Fibroblast of lung (primary cell): Measurements from ENCODE around the gene RCOR1. TPM values are rescaled to one million over a fixed set of nuclear protein-coding genes. Genes with fewer than 3 reads are reported as not detected.

Source experiments
- DNase-seq, 2 donors: peaks; one replicate each; pipeline versions ENCODE4 v3.0.0 to v3.0.0-alpha.2; 2010; ENCODE audit warnings: low read depth in 2 of 2
- H2AFZ ChIP-seq: 2 replicates; pipeline ENCODE4 v1.5.1; 2012; ENCODE audit warnings: low read length, control low read depth, inconsistent platforms
- H3K27ac ChIP-seq: 2 replicates; pipeline ENCODE4 v1.5.1; 2011; ENCODE audit warnings: low read length, control low read depth; ENCODE audit not compliant: insufficient read depth
- H3K27me3 ChIP-seq: 2 replicates; pipeline ENCODE4 v1.5.1; 2011; ENCODE audit warnings: mild to moderate bottlenecking, low read length; ENCODE audit not compliant: control insufficient read depth, insufficient read depth
- H3K36me3 ChIP-seq: 2 replicates; pipeline ENCODE4 v1.5.1; 2011; ENCODE audit warnings: low read length; ENCODE audit not compliant: control insufficient read depth, insufficient read depth
- H3K4me1 ChIP-seq: 2 replicates; pipeline ENCODE4 v1.5.1; 2011; ENCODE audit warnings: low read length; ENCODE audit not compliant: control insufficient read depth, insufficient read depth; ENCODE audit errors: extremely low read depth
- H3K4me2 ChIP-seq: 2 replicates; pipeline ENCODE4 v1.5.1; 2011; ENCODE audit warnings: low read length, control low read depth; ENCODE audit not compliant: insufficient read depth; ENCODE audit errors: extremely low read depth
- H3K4me3 ChIP-seq, 4 experiments: fragments of 200-600 bp in 1 of 4; sonication (generic) in 1 of 4; replicated peaks in 1 of 4; 2 replicates each; pipeline ENCODE4 v1.5.1; 2011 to 2016; ENCODE audit warnings: low read length in 4 of 4, low read depth in 3 of 4, mild to moderate bottlenecking in 3 of 4, control low read depth in 2 of 4, inconsistent platforms in 1 of 4, mixed read lengths in 1 of 4; ENCODE audit not compliant: insufficient read depth in 1 of 4; ENCODE audit errors: control extremely low read depth in 1 of 4
- H3K79me2 ChIP-seq: 2 replicates; pipeline ENCODE4 v1.5.1; 2012; ENCODE audit warnings: mild to moderate bottlenecking, low read length, inconsistent platforms; ENCODE audit not compliant: control insufficient read depth, insufficient read depth
- H3K9ac ChIP-seq: 2 replicates; pipeline ENCODE4 v1.5.1; 2011; ENCODE audit warnings: mild to moderate bottlenecking, low read length, control low read depth; ENCODE audit not compliant: insufficient read depth
- H3K9me3 ChIP-seq: 2 replicates; pipeline ENCODE4 v1.5.1; 2012; ENCODE audit warnings: low read depth, low read length; ENCODE audit not compliant: control insufficient read depth, insufficient read depth
- H4K20me1 ChIP-seq: 2 replicates; pipeline ENCODE4 v1.5.1; 2011; ENCODE audit warnings: low read length; ENCODE audit not compliant: control insufficient read depth, insufficient read depth; ENCODE audit errors: extremely low read depth
- EZH2 ChIP-seq: IDR thresholded peaks from 2 replicates; pipeline ENCODE4 v1.5.1; 2012; ENCODE audit warnings: low read length, control low read depth, mild to moderate bottlenecking; ENCODE audit errors: missing control alignments
- polyA plus RNA-seq, 2 donors: library from polyadenylated mRNA; depleted of rRNA in 1 of 2; stranded (reverse) in 1 of 2; unstranded in 1 of 2; fragments of >200 nt; gene quantifications; 2 replicates each; pipeline ENCODE4 v1.2.1, GENCODE V29; 2011 to 2012; ENCODE audit warnings: missing spikeins in 1 of 2
- total RNA-seq: library from RNA; depleted of rRNA; stranded (reverse); fragments of >200 nt; gene quantifications from 2 replicates; pipeline ENCODE4 v1.2.1, GENCODE V29; 2014
- TF ChIP-seq, protein P1 (sequence below), 2 donors: IDR thresholded peaks in 1 of 2; conservative IDR thresholded peaks in 1 of 2; 1 replicate in 1 of 2; 2 replicates in 1 of 2; pipeline ENCODE4 v1.5.1; 2011 to 2012; ENCODE audit warnings: low read length in 2 of 2, control low read depth in 1 of 2, inconsistent platforms in 1 of 2, low read depth in 1 of 2, mild to moderate bottlenecking in 1 of 2

Gene RCOR1
- total and polyA plus RNA-seq, 2 donors (not counting 1 experiment from before 2014, with no cell fraction given): 11.4 to 19.6 TPM

DNA sequence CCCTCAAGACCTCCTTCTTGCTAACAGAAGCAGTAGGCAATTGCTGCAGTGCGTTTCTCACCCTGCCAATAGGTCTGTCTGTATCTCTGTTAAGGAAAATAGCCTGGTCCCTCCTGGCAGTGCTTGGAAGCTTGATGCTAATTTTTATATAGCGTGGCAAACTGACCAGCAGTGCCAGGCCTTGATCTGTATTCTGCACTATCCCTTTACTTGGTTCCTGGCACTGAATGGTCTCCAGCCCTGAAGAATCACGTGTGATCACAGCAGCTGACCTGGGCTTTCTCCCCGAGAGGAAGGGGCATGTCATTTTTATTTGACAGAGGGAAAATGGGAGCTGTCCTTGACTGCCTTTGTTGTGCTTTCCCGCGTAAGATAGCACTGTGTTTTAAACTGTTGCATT lies 136.1 kb downstream of the RCOR1 start:
- H3K36me3 ChIP-seq: peaks cover 8% of the 10 kb centered on the region
- no peaks in the 10 kb centered on the region for H4K20me1 ChIP-seq
- H3K9me3 ChIP-seq: no peaks in the 10 kb centered on the region
- no peak overlapping the region for H3K4me2 ChIP-seq
- no peak overlapping the region for H3K27ac ChIP-seq
- no peaks in the 10 kb centered on the region for H3K79me2 ChIP-seq
- no peak overlapping the region for H3K4me3 ChIP-seq
- no peak overlapping the region for H3K9ac ChIP-seq
- TF ChIP-seq, protein P1, sequence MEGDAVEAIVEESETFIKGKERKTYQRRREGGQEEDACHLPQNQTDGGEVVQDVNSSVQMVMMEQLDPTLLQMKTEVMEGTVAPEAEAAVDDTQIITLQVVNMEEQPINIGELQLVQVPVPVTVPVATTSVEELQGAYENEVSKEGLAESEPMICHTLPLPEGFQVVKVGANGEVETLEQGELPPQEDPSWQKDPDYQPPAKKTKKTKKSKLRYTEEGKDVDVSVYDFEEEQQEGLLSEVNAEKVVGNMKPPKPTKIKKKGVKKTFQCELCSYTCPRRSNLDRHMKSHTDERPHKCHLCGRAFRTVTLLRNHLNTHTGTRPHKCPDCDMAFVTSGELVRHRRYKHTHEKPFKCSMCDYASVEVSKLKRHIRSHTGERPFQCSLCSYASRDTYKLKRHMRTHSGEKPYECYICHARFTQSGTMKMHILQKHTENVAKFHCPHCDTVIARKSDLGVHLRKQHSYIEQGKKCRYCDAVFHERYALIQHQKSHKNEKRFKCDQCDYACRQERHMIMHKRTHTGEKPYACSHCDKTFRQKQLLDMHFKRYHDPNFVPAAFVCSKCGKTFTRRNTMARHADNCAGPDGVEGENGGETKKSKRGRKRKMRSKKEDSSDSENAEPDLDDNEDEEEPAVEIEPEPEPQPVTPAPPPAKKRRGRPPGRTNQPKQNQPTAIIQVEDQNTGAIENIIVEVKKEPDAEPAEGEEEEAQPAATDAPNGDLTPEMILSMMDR (conservative IDR thresholded peaks at IDR 0.05 in 1 of 2, IDR thresholded peaks at IDR 0.05 in 1 of 2; ENCODE audit: low read depth in 1 of 2, low read length in 2 of 2): no peak
- no peak for TF ChIP-seq EZH2
- no peak for DNase-seq
- H3K4me1 ChIP-seq: no peaks in the 10 kb centered on the region
- no peak overlapping the region for H2AFZ ChIP-seq
- no peaks in the 10 kb centered on the region for H3K27me3 ChIP-seq

DNA sequence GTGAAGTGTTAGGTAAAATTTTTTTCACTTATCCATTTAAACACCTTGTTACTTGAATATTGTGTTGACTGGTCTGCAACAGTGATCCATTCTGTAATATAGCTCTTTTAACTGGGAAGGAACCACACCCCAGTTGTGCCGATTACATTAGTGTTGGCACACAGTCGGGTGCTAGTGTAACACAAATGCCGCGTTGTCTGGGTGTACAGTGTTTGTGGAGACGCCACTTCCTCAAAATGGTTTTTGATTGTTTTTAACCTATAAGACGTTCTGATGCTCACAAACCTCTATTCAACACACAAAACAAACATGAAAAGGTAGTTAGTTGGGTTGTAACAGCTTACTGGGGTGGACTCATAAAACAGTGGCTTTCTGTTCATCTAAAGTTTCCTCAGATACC lies 136.8 kb downstream of the RCOR1 start:
- peaks cover 8% of the 10 kb centered on the region for H3K36me3 ChIP-seq
- no peaks in the 10 kb centered on the region for H3K27me3 ChIP-seq
- no peak overlapping the region for H2AFZ ChIP-seq
- no peak overlapping the region for H3K9ac ChIP-seq
- TF ChIP-seq EZH2: no peak
- TF ChIP-seq, protein P1 (conservative IDR thresholded peaks at IDR 0.05 in 1 of 2, IDR thresholded peaks at IDR 0.05 in 1 of 2; ENCODE audit: low read depth in 1 of 2, low read length in 2 of 2): no peak
- no peaks in the 10 kb centered on the region for H4K20me1 ChIP-seq
- H3K79me2 ChIP-seq: no peaks in the 10 kb centered on the region
- no peak for DNase-seq
- H3K27ac ChIP-seq: no peak overlapping the region
- H3K4me1 ChIP-seq: no peaks in the 10 kb centered on the region
- H3K9me3 ChIP-seq: no peaks in the 10 kb centered on the region
- H3K4me3 ChIP-seq: no peak overlapping the region
- no peak overlapping the region for H3K4me2 ChIP-seq

DNA sequence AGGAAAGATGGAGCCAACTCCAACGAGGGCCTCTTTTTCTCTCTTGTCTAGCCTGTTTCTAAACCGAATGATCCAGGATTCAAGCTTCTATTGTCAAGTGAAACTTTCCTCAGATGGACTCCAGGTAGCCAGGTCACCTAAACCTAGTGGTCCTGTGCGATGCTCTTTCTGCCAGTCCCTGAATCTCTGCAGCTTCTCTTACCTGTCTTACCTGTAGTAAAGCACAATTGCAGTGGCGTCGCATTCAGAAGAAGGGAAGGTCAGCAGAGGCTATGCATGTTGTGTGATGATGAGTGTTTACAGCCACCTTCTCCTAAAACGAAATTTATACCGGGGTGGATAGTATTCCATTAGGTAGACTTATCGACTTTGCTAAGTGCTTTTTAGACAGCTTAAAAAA lies 137.4 kb downstream of the RCOR1 start:
- H3K4me2 ChIP-seq: no peak overlapping the region
- H3K27ac ChIP-seq: no peak overlapping the region
- H3K9ac ChIP-seq: no peak overlapping the region
- H3K9me3 ChIP-seq: no peaks in the 10 kb centered on the region
- H3K4me1 ChIP-seq: no peaks in the 10 kb centered on the region
- no peak for TF ChIP-seq EZH2
- TF ChIP-seq, protein P1 (conservative IDR thresholded peaks at IDR 0.05 in 1 of 2, IDR thresholded peaks at IDR 0.05 in 1 of 2; ENCODE audit: low read depth in 1 of 2, low read length in 2 of 2): no peak
- H3K27me3 ChIP-seq: no peaks in the 10 kb centered on the region
- DNase-seq: no peak
- no peak overlapping the region for H3K4me3 ChIP-seq
- no peaks in the 10 kb centered on the region for H4K20me1 ChIP-seq
- no peaks in the 10 kb centered on the region for H3K79me2 ChIP-seq
- peaks cover 8% of the 10 kb centered on the region for H3K36me3 ChIP-seq
- H2AFZ ChIP-seq: no peak overlapping the region
